Fibroblast of lung (primary cell): ENCODE data around the gene MIA2.

Source experiments
- EZH2 ChIP-seq: IDR thresholded peaks from 2 replicates; pipeline ENCODE4 v1.5.1; 2012; ENCODE audit warnings: low read length, control low read depth, mild to moderate bottlenecking; ENCODE audit errors: missing control alignments
- TF ChIP-seq, protein P1 (sequence below), 2 donors: IDR thresholded peaks in 1 of 2; conservative IDR thresholded peaks in 1 of 2; 1 replicate in 1 of 2; 2 replicates in 1 of 2; pipeline ENCODE4 v1.5.1; 2011 to 2012; ENCODE audit warnings: low read length in 2 of 2, control low read depth in 1 of 2, inconsistent platforms in 1 of 2, low read depth in 1 of 2, mild to moderate bottlenecking in 1 of 2

DNA sequence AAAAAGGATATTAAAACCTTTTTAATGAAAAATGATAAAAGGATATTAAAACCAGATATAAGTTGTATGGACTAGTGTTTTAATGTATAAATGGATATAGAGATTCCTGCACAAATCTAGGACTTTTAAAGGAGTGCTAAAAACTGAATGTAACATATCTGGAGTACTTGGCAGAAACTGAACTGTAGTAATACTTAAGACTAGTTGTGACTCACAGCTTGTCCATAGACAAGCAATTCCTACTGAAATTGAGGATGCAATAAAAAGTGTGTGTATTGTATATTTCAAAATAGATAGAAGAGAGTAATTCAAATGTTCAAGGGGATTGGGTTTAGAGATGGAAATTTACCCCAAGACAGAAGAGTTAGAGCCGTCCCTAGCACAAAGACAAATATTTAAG is 138.9 kb downstream of the MIA2 start:
- TF ChIP-seq, protein P1, sequence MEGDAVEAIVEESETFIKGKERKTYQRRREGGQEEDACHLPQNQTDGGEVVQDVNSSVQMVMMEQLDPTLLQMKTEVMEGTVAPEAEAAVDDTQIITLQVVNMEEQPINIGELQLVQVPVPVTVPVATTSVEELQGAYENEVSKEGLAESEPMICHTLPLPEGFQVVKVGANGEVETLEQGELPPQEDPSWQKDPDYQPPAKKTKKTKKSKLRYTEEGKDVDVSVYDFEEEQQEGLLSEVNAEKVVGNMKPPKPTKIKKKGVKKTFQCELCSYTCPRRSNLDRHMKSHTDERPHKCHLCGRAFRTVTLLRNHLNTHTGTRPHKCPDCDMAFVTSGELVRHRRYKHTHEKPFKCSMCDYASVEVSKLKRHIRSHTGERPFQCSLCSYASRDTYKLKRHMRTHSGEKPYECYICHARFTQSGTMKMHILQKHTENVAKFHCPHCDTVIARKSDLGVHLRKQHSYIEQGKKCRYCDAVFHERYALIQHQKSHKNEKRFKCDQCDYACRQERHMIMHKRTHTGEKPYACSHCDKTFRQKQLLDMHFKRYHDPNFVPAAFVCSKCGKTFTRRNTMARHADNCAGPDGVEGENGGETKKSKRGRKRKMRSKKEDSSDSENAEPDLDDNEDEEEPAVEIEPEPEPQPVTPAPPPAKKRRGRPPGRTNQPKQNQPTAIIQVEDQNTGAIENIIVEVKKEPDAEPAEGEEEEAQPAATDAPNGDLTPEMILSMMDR (conservative IDR thresholded peaks at IDR 0.05 in 1 of 2, IDR thresholded peaks at IDR 0.05 in 1 of 2; ENCODE audit: low read depth in 1 of 2, low read length in 2 of 2), result no peak
- TF ChIP-seq EZH2, result no peak
